Activated T-cell treated with anti-CD3 and anti-CD28 coated beads, Interleukin-2, amount 50 U/mL, for 4 hours (primary cell): ENCODE data around the gene CUEDC2. TPM values are rescaled to one million over a fixed set of nuclear protein-coding genes. Genes with fewer than 3 reads are reported as not detected.

Experiments used
- ATAC-seq, 2 donors: fragments of 200-7000 bp; cut with Tn5 transposase; one replicate each; pipeline ENCODE4 v1.10.0; 2021
- DNase-seq: peaks from one replicate; pipeline ENCODE4 v3.0.0-alpha.2; 2020
- H3K27me3 Mint-ChIP-seq: one replicate; pipeline ENCODE4 v1.8.0; 2021; ENCODE audit warnings: low read depth, mixed read lengths
- H3K36me3 Mint-ChIP-seq: one replicate; pipeline ENCODE4 v1.8.0; 2022; ENCODE audit warnings: mixed read lengths; ENCODE audit not compliant: insufficient read depth
- H3K4me1 Mint-ChIP-seq: one replicate; pipeline ENCODE4 v1.8.0; 2021; ENCODE audit warnings: low read depth, mixed read lengths
- H3K4me3 Mint-ChIP-seq: one replicate; pipeline ENCODE4 v1.8.0; 2021; ENCODE audit warnings: mild to moderate bottlenecking, moderate library complexity, mixed read lengths
- H3K9me3 Mint-ChIP-seq: one replicate; pipeline ENCODE4 v1.8.0; 2021; ENCODE audit warnings: mixed read lengths
- total RNA-seq, 3 donors: library from RNA; stranded (reverse); gene quantifications; one replicate each; pipeline ENCODE4 v1.2.1, GENCODE V29; 2021

CUEDC2 gene
- total RNA-seq, 3 donors from 2014 or later: 44.3 to 50.6 (median 45.3) TPM

GRCh38 chr10:102413806-102414561 lies 18.4 kb downstream of the CUEDC2 start:
- ATAC-seq: no peak
- Mint-ChIP-seq H3K9me3 (no peaks in the 10 kb centered on the region), H3K27me3 (peaks cover 53% of the 10 kb centered on the region), H3K4me3 (no peak overlapping the region), H3K4me1 (peaks cover 28% of the 10 kb centered on the region), H3K36me3 (no peaks in the 10 kb centered on the region)
- no peak for DNase-seq

GRCh38 chr10:102413053-102413705 lies 19.2 kb downstream of the CUEDC2 start:
- Mint-ChIP-seq H3K4me3 (no peak overlapping the region), H3K9me3 (no peaks in the 10 kb centered on the region), H3K27me3 (peaks cover 53% of the 10 kb centered on the region), H3K4me1 (peaks cover 29% of the 10 kb centered on the region), H3K36me3 (no peaks in the 10 kb centered on the region)
- DNase-seq (no peak), ATAC-seq (no peak)

- Mint-ChIP-seq H3K27me3 (peaks cover 47% of the 10 kb centered on the region), H3K9me3 (no peaks in the 10 kb centered on the region), H3K4me3 (no peak overlapping the region), H3K4me1 (peaks cover 29% of the 10 kb centered on the region), H3K36me3 (no peaks in the 10 kb centered on the region)
- DNase-seq (no peak), ATAC-seq (no peak)
Observed at GRCh38 chr10:102412293-102412692, 20.1 kb downstream of the CUEDC2 start.

GRCh38 chr10:102411341-102412255 lies 20.8 kb downstream of the CUEDC2 start:
- H3K9me3 Mint-ChIP-seq: no peaks in the 10 kb centered on the region
- no peak for ATAC-seq
- H3K4me3 Mint-ChIP-seq: peak overlapping the region; percentile 60
- H3K27me3 Mint-ChIP-seq: peaks cover 42% of the 10 kb centered on the region
- H3K4me1 Mint-ChIP-seq: peaks cover 29% of the 10 kb centered on the region
- H3K36me3 Mint-ChIP-seq: no peaks in the 10 kb centered on the region
- DNase-seq: no peak

GRCh38 chr10:102410429-102411073 lies 21.8 kb downstream of the CUEDC2 start:
- peaks cover 32% of the 10 kb centered on the region for H3K27me3 Mint-ChIP-seq
- H3K4me1 Mint-ChIP-seq: peaks cover 29% of the 10 kb centered on the region
- no peaks in the 10 kb centered on the region for H3K36me3 Mint-ChIP-seq
- H3K4me3 Mint-ChIP-seq: peak overlapping the region; percentile 70
- peak; percentile 15 for ATAC-seq
- DNase-seq: peak; percentile 73
- no peaks in the 10 kb centered on the region for H3K9me3 Mint-ChIP-seq

- H3K36me3 Mint-ChIP-seq: no peaks in the 10 kb centered on the region
- peaks cover 29% of the 10 kb centered on the region for H3K4me1 Mint-ChIP-seq
- peaks cover 31% of the 10 kb centered on the region for H3K27me3 Mint-ChIP-seq
- DNase-seq (no peak), ATAC-seq (no peak)
- H3K4me3 Mint-ChIP-seq: peak overlapping the region; percentile 70
- no peaks in the 10 kb centered on the region for H3K9me3 Mint-ChIP-seq
Observed at GRCh38 chr10:102409604-102410428, 22.6 kb downstream of the CUEDC2 start.

GRCh38 chr10:102408728-102409603 lies 23.4 kb downstream of the CUEDC2 start:
- peak; percentile 74 to 77 for ATAC-seq
- peak; percentile 79 for DNase-seq
- Mint-ChIP-seq H3K27me3 (peaks cover 27% of the 10 kb centered on the region), H3K4me1 (peaks cover 29% of the 10 kb centered on the region), H3K9me3 (no peaks in the 10 kb centered on the region), H3K36me3 (no peaks in the 10 kb centered on the region), H3K4me3 (peak overlapping the region; percentile 70)

GRCh38 chr10:102408131-102408727 lies 24.1 kb downstream of the CUEDC2 start:
- DNase-seq (no peak), ATAC-seq (no peak)
- Mint-ChIP-seq H3K9me3 (no peaks in the 10 kb centered on the region), H3K4me3 (peak overlapping the region; percentile 50), H3K4me1 (peaks cover 28% of the 10 kb centered on the region), H3K36me3 (no peaks in the 10 kb centered on the region), H3K27me3 (peaks cover 27% of the 10 kb centered on the region)

GRCh38 chr10:102407425-102408130 lies 24.8 kb downstream of the CUEDC2 start:
- Mint-ChIP-seq H3K27me3 (peaks cover 26% of the 10 kb centered on the region), H3K9me3 (no peaks in the 10 kb centered on the region), H3K4me3 (peak overlapping the region; percentile 50), H3K4me1 (peaks cover 24% of the 10 kb centered on the region), H3K36me3 (peaks cover under 1% of the 10 kb centered on the region)
- no peak for DNase-seq
- no peak for ATAC-seq

GRCh38 chr10:102406815-102407214 lies 25.6 kb downstream of the CUEDC2 start:
- DNase-seq (no peak), ATAC-seq (no peak)
- Mint-ChIP-seq H3K4me1 (peaks cover 24% of the 10 kb centered on the region), H3K4me3 (no peak overlapping the region), H3K9me3 (no peaks in the 10 kb centered on the region), H3K36me3 (peaks cover 3% of the 10 kb centered on the region), H3K27me3 (peaks cover 23% of the 10 kb centered on the region)

- Mint-ChIP-seq H3K4me1 (peaks cover 15% of the 10 kb centered on the region), H3K27me3 (peaks cover 12% of the 10 kb centered on the region), H3K9me3 (no peaks in the 10 kb centered on the region), H3K36me3 (peaks cover 3% of the 10 kb centered on the region), H3K4me3 (no peak overlapping the region)
- DNase-seq (no peak), ATAC-seq (no peak)
Observed at GRCh38 chr10:102405632-102406031, 26.7 kb downstream of the CUEDC2 start.

- Mint-ChIP-seq H3K36me3 (peaks cover 5% of the 10 kb centered on the region), H3K4me3 (no peak overlapping the region), H3K27me3 (peaks cover 11% of the 10 kb centered on the region), H3K4me1 (peaks cover 19% of the 10 kb centered on the region), H3K9me3 (no peaks in the 10 kb centered on the region)
- DNase-seq (no peak), ATAC-seq (no peak)
Observed at GRCh38 chr10:102405108-102405571, 27.2 kb downstream of the CUEDC2 start.
